Stomach (tissue), 9 donors: ENCODE measurements around the gene POLR3B. TPM values are rescaled to one million over a fixed set of nuclear protein-coding genes. Genes with fewer than 3 reads are reported as not detected.

Experiments used
- DNase-seq, 2 donors: peaks; one replicate each; pipeline versions ENCODE4 v3.0.0 to v3.0.0-alpha.2; 2013 to 2019
- H3K27ac ChIP-seq, 5 donors: fragments of 200-600 bp in 4 of 5; sonication (generic) in 4 of 5; one replicate each; pipeline ENCODE4 v1.5.1; 2013 to 2019; ENCODE audit warnings: mild to moderate bottlenecking in 1 of 5, moderate library complexity in 1 of 5
- H3K27me3 ChIP-seq, 3 donors: fragments of 200-600 bp; sonication (generic); one replicate each; pipeline ENCODE4 v1.5.1; 2017 to 2019; ENCODE audit warnings: mixed run types in 1 of 3
- H3K36me3 ChIP-seq, 4 donors: fragments of 200-600 bp; sonication (generic); 1 replicate in 3 of 4; 2 replicates in 1 of 4; pipeline ENCODE4 v1.5.1; 2016 to 2019
- H3K4me1 ChIP-seq, 4 donors: fragments of 200-600 bp; sonication (generic); one replicate each; pipeline ENCODE4 v1.5.1; 2016 to 2019
- H3K4me3 ChIP-seq, 4 donors: fragments of 200-600 bp; sonication (generic) in 3 of 4; one replicate each; pipeline ENCODE4 v1.5.1; 2016 to 2019; ENCODE audit warnings: mild to moderate bottlenecking in 1 of 4
- H3K9me3 ChIP-seq, 4 donors: fragments of 200-600 bp; sonication (generic); one replicate each; pipeline ENCODE4 v1.5.1; 2016 to 2019
- EP300 ChIP-seq: sonication (generic); formaldehyde crosslinking; IDR thresholded peaks from one replicate; pipeline ENCODE4 v1.6.1; 2017; ENCODE audit warnings: antibody characterized with exemption
- POLR2A ChIP-seq, 4 donors: fragments of 450-650 bp; IDR thresholded peaks; one replicate each; pipeline ENCODE4 v1.6.1; 2016; ENCODE audit warnings: antibody characterized with exemption in 4 of 4, control low read depth in 2 of 4, mild to moderate bottlenecking in 1 of 4, moderate library complexity in 1 of 4
- POLR2AphosphoS5 ChIP-seq, 3 donors: sonication (generic); formaldehyde crosslinking; IDR thresholded peaks; one replicate each; pipeline ENCODE4 v1.6.1; 2016; ENCODE audit warnings: antibody characterized with exemption in 3 of 3
- WGBS, 5 donors: extraction: QIAGEN DNeasy Blood & Tissue Kit in 3 of 5; methylation state at CpG; one replicate each; pipeline versions ENCODE4 v1.1.5 to v1.1.7; 2013 to 2018; 5-methylcytosine and 5-hydroxymethylcytosine counted together
- intact Hi-C: fragments of 100-400 bp; cut with DNase I; formaldehyde crosslinking; loops from one replicate; pipeline ENCODE4 v1.15.1; 2023; ENCODE audit warnings: low total_unique reads
- polyA plus RNA-seq, 3 donors: library from polyadenylated mRNA; stranded (reverse); fragments of 200-250 nt; gene quantifications; one replicate each; pipeline ENCODE4 v1.2.3, GENCODE V29; 2013
- total RNA-seq, 5 donors: library from RNA; depleted of rRNA; stranded (reverse); fragments of >200 nt; gene quantifications; one replicate each; pipeline versions ENCODE4 v1.1.0 to v1.2.3, GENCODE V29; 2014 to 2016
- TF ChIP-seq, protein P1 (sequence below), 7 experiments: fragments of 450-650 bp in 4 of 7; fragments of 200-600 bp in 3 of 7; sonication (generic) in 3 of 7; IDR thresholded peaks; one replicate each; pipeline ENCODE4 v1.5.1; 2016 to 2019; ENCODE audit warnings: antibody characterized with exemption in 7 of 7, control low read depth in 2 of 7, mild to moderate bottlenecking in 1 of 7
- donor health status: healthy with polysubstance abuse.
- donor health status: Bipolar disorder and iron deficiency.
- donor health status: healthy.

POLR3B gene
- total and polyA plus RNA-seq, 8 donors: 0.87 to 31.2 (median 5.0) TPM

DNA sequence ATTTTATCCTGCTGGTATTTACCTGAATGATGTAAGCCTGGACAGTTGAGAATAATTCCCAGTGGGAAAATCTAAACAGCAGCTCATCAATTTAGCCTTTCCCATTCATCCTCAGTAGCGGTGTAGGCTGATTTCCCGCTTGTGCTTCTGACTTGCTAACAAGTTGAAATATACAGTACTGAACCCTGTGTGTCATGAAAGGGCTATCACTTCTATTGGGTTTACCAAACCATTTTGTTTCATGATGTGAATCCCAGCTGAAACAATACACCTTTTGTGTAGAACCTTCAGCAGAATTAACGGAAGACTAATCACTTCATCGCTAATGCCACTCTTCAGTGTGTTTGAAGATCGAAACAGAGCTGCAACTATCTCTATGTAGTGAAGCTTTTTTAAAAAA, 88.4 kb downstream of the POLR3B start:
- Histone ChIP-seq H3K9me3 (no peaks in the 10 kb centered on the region), H3K27ac (no peak overlapping the region), H3K4me3 (no peak overlapping the region), H3K36me3 (peaks cover 0 to 37% (median 20%) of the 10 kb centered on the region in 4 donors), H3K4me1 (no peaks in the 10 kb centered on the region), H3K27me3 (no peaks in the 10 kb centered on the region)
- TF ChIP-seq EP300 (no peak), POLR2AphosphoS5 (IDR thresholded peaks at IDR 0.05) (no peak), POLR2A (IDR thresholded peaks at IDR 0.05) (no peak)
- TF ChIP-seq, protein P1, sequence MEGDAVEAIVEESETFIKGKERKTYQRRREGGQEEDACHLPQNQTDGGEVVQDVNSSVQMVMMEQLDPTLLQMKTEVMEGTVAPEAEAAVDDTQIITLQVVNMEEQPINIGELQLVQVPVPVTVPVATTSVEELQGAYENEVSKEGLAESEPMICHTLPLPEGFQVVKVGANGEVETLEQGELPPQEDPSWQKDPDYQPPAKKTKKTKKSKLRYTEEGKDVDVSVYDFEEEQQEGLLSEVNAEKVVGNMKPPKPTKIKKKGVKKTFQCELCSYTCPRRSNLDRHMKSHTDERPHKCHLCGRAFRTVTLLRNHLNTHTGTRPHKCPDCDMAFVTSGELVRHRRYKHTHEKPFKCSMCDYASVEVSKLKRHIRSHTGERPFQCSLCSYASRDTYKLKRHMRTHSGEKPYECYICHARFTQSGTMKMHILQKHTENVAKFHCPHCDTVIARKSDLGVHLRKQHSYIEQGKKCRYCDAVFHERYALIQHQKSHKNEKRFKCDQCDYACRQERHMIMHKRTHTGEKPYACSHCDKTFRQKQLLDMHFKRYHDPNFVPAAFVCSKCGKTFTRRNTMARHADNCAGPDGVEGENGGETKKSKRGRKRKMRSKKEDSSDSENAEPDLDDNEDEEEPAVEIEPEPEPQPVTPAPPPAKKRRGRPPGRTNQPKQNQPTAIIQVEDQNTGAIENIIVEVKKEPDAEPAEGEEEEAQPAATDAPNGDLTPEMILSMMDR (IDR thresholded peaks at IDR 0.05): no peak
- intact Hi-C loops: no loop called here
- no peak for DNase-seq
- 79 to 91% (median 83%) methylated on average over 5 of the region's 5 CpGs for WGBS, 5 donors

DNA sequence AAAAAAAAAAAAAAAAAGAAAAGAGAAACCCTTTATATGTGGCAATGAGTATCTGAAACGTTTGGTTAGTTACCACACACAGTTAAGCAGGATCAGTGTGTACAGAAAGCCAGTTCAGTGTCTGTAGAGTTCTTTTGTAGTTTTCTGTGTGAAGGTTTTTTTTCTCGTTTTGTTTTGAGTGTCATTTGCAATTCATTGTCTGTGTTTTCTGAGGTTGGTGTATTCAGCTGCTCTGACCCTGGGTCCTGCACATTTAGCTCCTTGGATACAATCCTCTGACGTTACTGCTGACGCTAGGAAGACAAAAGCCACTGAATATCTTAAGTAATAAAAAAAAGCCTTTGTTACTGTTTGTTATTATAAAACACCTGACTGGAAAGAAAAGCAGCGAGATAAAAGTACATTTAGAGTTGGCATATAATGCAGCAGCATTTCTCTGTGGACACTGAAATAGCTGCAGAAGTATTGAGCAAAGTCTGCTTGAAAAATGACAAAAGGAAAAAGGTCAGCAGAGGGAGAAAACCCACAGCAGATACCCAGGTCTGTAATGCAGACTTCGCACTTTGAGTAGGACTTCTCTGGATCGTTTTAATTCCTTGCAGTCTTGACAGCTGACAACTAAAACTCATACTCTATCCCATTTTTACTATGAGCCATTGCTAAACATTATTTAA, 89.0 kb downstream of the POLR3B start:
- H3K9me3 ChIP-seq: no peaks in the 10 kb centered on the region
- intact Hi-C loops: no loop called here
- TF ChIP-seq, protein P1 (IDR thresholded peaks at IDR 0.05): no peak
- no peak for TF ChIP-seq POLR2A (IDR thresholded peaks at IDR 0.05)
- no peak for TF ChIP-seq EP300
- TF ChIP-seq POLR2AphosphoS5 (IDR thresholded peaks at IDR 0.05): no peak
- WGBS, 5 donors: 28 to 56% (median 45%) methylated on average over 7 of the region's 7 CpGs
- H3K4me3 ChIP-seq: no peak overlapping the region
- no peaks in the 10 kb centered on the region for H3K4me1 ChIP-seq
- H3K27ac ChIP-seq: no peak overlapping the region
- H3K36me3 ChIP-seq: peaks cover 0 to 32% (median 17%) of the 10 kb centered on the region in 4 donors
- DNase-seq: peak in 1 of 2 donors; percentile 13
- no peaks in the 10 kb centered on the region for H3K27me3 ChIP-seq

DNA sequence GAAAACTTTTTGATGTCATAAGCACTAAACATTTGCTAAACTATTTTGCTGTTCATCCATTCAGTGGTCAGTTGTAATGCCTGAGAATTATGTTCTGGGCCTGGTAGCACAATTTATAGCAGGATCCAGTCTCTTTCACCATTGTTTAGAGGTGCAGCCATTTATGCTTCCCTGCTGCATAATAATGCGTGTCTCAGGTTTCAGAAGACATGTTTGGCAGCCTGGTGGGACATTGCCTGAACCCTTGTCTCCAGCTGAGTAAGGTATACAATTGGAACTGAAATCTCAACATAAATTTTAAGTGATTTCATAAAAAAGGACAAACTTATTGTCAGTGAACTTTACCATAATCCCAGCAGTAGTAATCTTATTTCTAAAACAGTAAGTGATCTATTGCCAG, 94.8 kb downstream of the POLR3B start:
- Histone ChIP-seq H3K9me3 (no peaks in the 10 kb centered on the region), H3K27me3 (no peaks in the 10 kb centered on the region), H3K4me3 (no peak overlapping the region), H3K4me1 (no peaks in the 10 kb centered on the region), H3K27ac (no peak overlapping the region), H3K36me3 (peaks cover 0 to 26% (median 11%) of the 10 kb centered on the region in 4 donors)
- DNase-seq: no peak
- TF ChIP-seq POLR2A (IDR thresholded peaks at IDR 0.05): no peak
- no peak for TF ChIP-seq EP300
- TF ChIP-seq, protein P1 (IDR thresholded peaks at IDR 0.05): no peak
- no peak for TF ChIP-seq POLR2AphosphoS5 (IDR thresholded peaks at IDR 0.05)
- intact Hi-C loops: no loop called here
- WGBS, 5 donors: 93 to 98% (median 96%) methylated on average over 1 of the region's 1 CpG

DNA sequence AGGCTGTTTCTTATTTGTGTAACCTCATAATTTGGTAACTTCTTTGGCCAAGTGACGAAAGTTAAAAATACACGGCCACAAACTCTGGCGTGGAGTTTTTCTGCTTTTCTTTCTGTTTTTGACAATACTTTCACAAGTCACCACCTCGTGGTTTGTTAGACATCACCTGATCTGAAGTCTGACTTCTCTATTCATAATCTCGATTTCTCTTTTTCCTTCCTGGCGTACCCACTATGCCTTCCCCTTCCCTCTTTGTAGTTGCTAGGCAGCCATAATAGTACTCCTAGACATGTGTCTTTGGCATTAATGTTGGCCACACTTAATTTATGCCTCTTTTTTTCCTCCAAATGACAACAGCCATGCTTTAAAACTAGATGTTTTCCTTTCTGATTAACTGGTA, 97.6 kb downstream of the POLR3B start:
- H3K4me3 ChIP-seq: no peak overlapping the region
- H3K9me3 ChIP-seq: no peaks in the 10 kb centered on the region
- H3K36me3 ChIP-seq: peaks cover 0 to 51% (median 35%) of the 10 kb centered on the region in 4 donors
- no peak for DNase-seq
- 76 to 87% (median 80%) methylated on average over 6 of the region's 6 CpGs for WGBS, 5 donors
- H3K27ac ChIP-seq: no peak overlapping the region
- intact Hi-C loops: no loop called here
- H3K4me1 ChIP-seq: no peaks in the 10 kb centered on the region
- no peaks in the 10 kb centered on the region for H3K27me3 ChIP-seq
- TF ChIP-seq POLR2AphosphoS5 (IDR thresholded peaks at IDR 0.05) (no peak), EP300 (no peak), POLR2A (IDR thresholded peaks at IDR 0.05) (no peak)
- TF ChIP-seq, protein P1 (IDR thresholded peaks at IDR 0.05): no peak
